NCI-H774 (cell line): Measurements from ENCODE around the gene BEGAIN.

ENCODE experiments used
- DNase-seq: peaks from one replicate; lab custom pipeline; 2025; lab: John Stamatoyannopoulos, UW

BEGAIN gene

GRCh38 chr14:100536721-100537445, 50.3 kb downstream of the BEGAIN start:
- no peak for DNase-seq

DNA sequence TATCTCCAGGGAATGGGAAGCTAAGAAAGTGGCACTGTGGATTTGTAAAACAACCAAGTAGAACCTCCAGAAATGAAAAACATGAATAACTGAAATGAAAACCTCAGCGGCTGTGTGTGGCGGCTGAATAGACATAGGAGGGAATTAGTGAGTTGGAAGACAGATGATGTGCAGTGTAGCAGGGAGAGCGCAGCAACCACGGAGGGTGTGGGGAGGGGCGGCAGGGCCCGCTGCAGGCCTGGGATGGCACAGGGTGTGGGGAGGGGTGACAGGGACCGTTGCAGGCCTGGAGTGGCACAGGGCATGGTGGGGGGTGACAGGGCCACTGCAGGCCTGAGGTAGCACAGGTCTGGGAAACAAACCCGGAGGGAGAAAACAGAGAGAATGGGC, 51.1 kb downstream of the BEGAIN start:
- DNase-seq, result no peak

DNA sequence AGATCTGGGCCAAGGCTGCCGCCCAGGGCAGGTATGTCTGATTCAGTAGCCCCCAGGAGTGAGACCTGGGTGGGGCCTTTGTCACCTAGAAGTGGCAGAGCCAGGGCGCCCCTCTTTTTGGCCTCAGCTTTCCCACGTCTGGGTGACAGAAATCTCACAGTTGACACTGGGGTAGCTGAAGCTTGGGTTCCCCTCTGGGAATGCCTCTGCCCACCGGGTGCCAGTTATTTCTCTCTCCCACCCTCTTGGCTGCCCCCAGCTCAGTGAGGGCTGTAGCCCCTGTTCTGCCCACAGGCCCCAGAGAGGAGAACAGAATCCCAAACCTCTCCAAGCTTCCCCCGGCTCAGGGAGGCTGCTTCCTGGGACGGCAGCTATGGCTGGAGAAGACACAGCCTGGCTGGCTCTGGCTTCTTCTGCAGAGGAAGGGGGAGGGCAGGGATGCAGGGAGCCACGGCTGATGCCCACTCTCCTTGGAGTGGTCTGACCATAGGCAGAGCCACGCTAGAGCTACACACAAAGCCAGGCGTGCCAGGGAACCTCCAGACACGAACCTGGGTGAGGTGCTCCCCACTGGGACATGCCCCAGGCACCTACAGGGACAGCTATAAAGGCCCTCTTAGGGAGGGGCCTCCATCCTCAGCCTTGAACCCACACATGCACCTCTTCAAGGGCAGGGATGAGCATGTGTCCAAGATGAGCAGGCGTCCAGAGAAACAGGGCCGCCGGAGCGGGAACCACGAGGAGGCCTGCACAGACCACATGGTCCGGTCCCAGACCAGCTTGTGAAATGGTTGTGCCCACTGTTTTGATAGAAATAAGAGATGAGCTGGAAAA, 51.7 kb downstream of the BEGAIN start:
- DNase-seq, result no peak

DNA sequence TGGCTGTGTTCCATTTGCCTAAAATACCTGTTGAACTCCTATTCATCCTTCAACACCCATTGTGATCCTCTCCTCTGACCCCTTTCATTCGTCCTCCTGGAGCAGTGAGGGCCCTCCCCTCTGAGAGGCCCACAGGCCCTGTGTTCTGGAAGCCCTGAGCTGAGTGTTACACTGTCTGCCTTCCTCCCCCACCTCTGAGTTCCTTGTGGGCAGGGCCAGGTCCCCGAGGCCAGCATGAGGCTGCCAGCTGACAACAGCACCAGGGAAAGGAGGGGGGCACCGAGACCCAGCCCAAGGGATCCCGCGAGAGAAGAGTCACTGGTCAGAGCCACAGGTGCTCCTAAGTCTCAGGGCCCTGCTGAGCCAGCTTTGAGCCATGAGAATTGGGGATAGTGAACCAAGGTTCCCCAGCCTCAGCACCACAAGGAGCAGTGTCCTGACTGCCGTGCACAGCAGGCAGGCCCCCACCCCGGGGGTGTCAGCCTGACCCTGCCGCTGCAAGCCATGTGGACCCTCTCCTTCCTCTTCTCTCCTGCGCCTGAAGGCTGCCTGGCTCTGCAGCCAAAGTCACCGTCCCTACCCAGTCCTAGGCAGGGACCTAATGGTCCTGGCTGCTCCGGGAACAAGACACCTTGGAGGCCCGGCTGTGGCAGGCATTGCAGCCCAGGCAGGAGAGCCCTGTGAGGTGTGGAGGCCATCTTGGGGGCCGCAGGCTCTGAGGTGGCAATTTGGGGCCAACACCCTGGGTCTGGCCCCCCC, 52.5 kb downstream of the BEGAIN start:
- no peak for DNase-seq

DNA sequence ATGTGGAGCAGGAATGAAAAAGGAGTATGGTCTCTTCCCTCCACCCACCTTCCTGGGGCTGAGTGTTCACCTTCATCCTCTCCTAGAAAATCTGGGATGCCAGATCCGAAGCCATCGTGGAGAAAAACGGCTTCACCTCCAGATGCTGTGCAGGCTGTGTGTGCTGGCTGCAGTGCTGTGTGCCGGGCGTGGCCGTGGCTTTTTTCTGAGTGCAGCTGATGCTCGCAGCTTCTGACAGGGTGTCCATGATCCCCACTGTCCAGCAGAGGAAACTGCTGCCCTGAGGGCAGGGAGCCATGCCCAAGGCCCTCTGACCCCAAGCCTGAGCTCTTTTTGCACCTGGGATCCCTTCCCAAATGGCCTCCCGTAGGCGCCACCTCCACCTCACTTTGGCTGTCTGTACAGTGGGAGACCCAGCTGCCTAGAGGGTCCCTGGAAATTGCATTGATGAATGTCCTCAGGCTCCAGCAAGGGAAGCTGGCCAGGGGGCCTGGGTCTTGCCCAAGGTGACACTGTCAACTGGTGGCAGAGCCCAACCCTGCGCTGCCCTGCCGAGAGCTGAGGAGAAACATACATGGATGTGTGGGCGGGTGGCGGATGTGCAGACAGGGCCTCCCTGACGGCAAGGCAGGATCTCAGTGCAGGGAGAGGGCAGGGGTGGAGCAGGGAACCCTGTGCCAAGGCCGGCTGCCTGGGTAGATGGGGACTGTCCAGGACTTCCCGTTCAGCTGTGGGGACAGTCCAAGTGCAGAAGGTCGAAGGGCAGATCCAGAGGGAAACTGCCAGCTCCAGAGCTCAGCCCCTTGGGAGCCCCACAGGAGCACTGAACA, 53.3 kb downstream of the BEGAIN start:
- DNase-seq, result no peak

DNA sequence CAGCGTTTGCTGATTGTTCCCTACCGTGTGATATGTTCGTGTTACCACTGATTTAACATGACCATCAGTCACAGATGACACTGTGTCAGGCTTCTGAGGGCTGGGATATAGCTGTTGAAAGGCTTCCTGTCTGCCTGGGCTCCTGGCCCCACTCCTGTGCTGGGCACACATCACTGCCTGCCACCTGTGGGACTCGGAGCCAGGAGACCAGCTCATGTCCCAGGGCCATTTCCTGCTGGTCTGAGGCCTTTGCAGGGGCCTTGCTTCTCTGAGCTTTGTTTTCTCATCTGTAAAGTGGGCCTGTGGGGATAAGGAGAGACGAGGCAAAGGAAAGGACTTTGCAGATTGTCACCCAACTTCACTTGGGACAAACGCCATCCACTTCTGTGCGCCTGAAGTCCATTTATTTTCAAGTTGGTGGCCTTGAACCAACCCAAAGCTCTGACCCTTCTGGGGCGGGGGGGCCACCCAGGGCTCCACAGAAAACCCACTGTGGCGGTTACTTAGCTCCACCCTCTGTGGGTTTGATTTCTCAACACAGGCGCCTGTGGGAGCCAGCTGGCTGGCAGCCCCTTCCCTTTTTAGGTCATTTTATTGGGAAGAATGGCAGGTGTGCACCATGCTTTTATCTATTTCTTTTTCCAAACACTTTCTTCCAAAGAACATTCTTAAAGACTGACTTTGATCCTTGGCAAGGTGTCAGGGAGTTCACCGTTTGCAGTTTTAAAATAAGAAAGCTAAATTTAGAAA, 54.1 kb downstream of the BEGAIN start:
- DNase-seq, result no peak

GRCh38 chr14:100532154-100532861, 54.9 kb downstream of the BEGAIN start:
- no peak for DNase-seq

- no peak for DNase-seq
Measured at GRCh38 chr14:100531152-100532121, 55.8 kb downstream of the BEGAIN start.

- no peak for DNase-seq
Measured at GRCh38 chr14:100530270-100531072, 56.7 kb downstream of the BEGAIN start.

- DNase-seq, result no peak
Measured at GRCh38 chr14:100529561-100530031, 57.6 kb downstream of the BEGAIN start.

- DNase-seq, result no peak
Measured at GRCh38 chr14:100528962-100529560, 58.2 kb downstream of the BEGAIN start.

GRCh38 chr14:100526632-100527031, 60.6 kb downstream of the BEGAIN start:
- DNase-seq, result no peak

DNA sequence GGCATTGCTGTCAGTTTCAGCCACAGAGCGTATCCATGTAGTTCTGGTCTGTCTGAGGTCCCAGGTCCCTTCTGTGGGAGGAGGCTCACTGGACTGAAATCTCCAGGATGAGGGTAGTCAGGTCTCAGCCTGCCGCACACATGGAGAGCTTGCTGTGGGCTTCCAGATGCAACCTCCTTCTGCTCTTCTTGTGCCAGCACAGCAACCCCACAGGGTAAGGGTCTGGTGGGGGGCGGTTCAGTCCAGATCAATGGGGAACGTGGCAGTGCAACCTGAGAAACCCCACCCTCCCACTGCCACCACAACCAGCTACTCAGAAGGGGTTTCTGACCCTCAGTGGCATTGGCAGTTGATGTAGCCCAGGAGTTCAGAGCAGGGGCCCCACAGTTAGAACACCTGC, 61.2 kb downstream of the BEGAIN start:
- no peak for DNase-seq

DNA sequence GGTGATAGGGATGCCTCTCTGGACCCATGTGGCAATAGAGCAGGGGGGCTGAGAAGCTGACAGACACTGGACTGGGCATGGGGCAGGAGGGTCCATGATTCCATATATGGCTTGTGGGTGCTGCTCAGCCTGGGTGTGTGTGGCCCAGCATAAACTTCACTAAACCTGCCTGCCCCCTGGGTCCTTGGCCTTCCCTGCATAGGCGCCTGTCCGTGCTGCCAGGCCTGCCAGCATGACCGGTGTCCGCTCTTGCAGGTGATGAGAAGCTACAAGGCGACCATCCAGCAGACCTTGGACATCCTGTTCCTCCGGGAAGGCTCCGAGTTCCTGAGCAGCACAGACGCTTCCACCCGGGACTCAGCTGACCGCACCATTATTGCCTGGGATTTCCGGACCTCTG, 61.6 kb downstream of the BEGAIN start:
- DNase-seq, result no peak

GRCh38 chr14:100524933-100525243, 62.3 kb downstream of the BEGAIN start:
- no peak for DNase-seq

- no peak for DNase-seq
Measured at GRCh38 chr14:100524233-100524932, 62.8 kb downstream of the BEGAIN start.

DNA sequence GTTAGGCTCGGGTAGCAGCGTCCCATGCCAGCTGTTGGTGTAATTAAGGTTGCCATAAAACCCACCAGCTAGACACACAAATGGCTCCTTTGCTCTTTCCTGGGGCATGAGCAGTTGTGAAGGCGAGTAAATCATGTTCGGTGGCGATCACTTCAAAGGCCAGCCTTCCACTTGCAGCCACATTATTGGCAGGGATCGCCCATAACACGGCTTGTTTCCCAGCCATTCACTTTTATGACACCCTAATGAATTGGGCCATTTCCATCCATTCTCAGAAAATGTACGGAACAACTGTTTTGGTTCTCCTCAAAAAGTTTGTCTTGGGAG, 63.4 kb downstream of the BEGAIN start:
- DNase-seq, result no peak
